HepG2 (cell line): ENCODE results near the gene MAGI1. TPM values are rescaled to one million over a fixed set of nuclear protein-coding genes. Genes with fewer than 3 reads are reported as not detected.

Experiments
- ATAC-seq: fragments of 200-7000 bp; cut with Tn5 transposase; 3 replicates; pipeline ENCODE4 v1.9.1; 2020; ENCODE audit warnings: mild to moderate bottlenecking, moderate library complexity
- BruUV-seq: library from RNA; stranded (reverse); fragments of 400-500 nt; replicated peaks from 2 replicates; lab custom pipeline; 2021; lab: Mats Ljungman, UMichigan
- CTCF ChIA-PET: fragments of 300-600 bp; formaldehyde crosslinking; extraction: SDS; loops from one replicate; lab custom pipeline; 2021; ENCODE audit warnings: low total read pairs, inconsistent platforms, low intra/inter-chr PET ratio; lab: Yijun Ruan, JAX
- POLR2A ChIA-PET: fragments of 350-600 bp; sonication (Branson Sonifier 250); formaldehyde crosslinking; loops from one replicate; lab custom pipeline; 2020; ENCODE audit warnings: antibody characterized with exemption, inconsistent platforms; lab: Yijun Ruan, JAX
- DNase-seq: peaks from one replicate; pipeline ENCODE4 v3.0.0-alpha.2; 2015; ENCODE audit warnings: low spot score
- FAIRE-seq: peaks from 3 replicates; lab custom pipeline; 2011; peaks lifted over from hg19 to GRCh38; lab: Jason Lieb, UNC
- H2AFZ ChIP-seq: one replicate; pipeline ENCODE4 v1.6.1; 2011; ENCODE audit warnings: low read length, inconsistent platforms
- H3K27ac ChIP-seq: fragments of 300-600 bp; 3 replicates; pipeline ENCODE4 v1.8.0; 2011; ENCODE audit warnings: mixed run types, mild to moderate bottlenecking, mixed read lengths, low read length, inconsistent platforms; ENCODE audit not compliant: insufficient read depth; ENCODE audit errors: extremely low read length
- H3K27me3 ChIP-seq, 2 experiments: fragments of 200-600 bp in 1 of 2; 2 replicates in 1 of 2; 3 replicates in 1 of 2; pipeline versions ENCODE4 v1.6.0 to v1.8.0; 2011; ENCODE audit warnings: low read length in 2 of 2, mild to moderate bottlenecking in 2 of 2, moderate library complexity in 2 of 2, inconsistent platforms in 1 of 2; ENCODE audit not compliant: insufficient read depth in 2 of 2, control insufficient read depth in 1 of 2
- H3K36me3 ChIP-seq, 2 experiments: fragments of 200-600 bp in 1 of 2; replicated peaks in 1 of 2; 2 replicates in 1 of 2; 3 replicates in 1 of 2; pipeline versions ENCODE4 v1.5.1 to v1.8.0; 2011; ENCODE audit warnings: low read length in 2 of 2, inconsistent platforms in 1 of 2; ENCODE audit not compliant: insufficient read depth in 2 of 2, control insufficient read depth in 1 of 2
- H3K4me1 ChIP-seq: 2 replicates; pipeline ENCODE4 v1.5.1; 2012; ENCODE audit warnings: low read length, inconsistent platforms; ENCODE audit not compliant: insufficient read depth
- H3K4me2 ChIP-seq: 2 replicates; pipeline ENCODE4 v1.6.0; 2011; ENCODE audit warnings: low read depth, low read length, inconsistent platforms
- H3K4me3 ChIP-seq, 3 experiments: fragments of 200-600 bp in 1 of 3; sonication (generic), shearing (Covaris generic) in 1 of 3; replicated peaks in 1 of 3; 2 replicates each; pipeline ENCODE4 v1.5.1; 2011 to 2016; ENCODE audit warnings: low read length in 3 of 3, inconsistent platforms in 2 of 3, low read depth in 2 of 3, mild to moderate bottlenecking in 2 of 3, control low read depth in 1 of 3, mixed read lengths in 1 of 3; ENCODE audit not compliant: insufficient read depth in 1 of 3
- H3K79me2 ChIP-seq: one replicate; pipeline ENCODE4 v1.6.1; 2011; ENCODE audit warnings: low read length, inconsistent platforms; ENCODE audit not compliant: insufficient read depth
- H3K9ac ChIP-seq: 2 replicates; pipeline ENCODE4 v1.6.0; 2011; ENCODE audit warnings: mild to moderate bottlenecking, low read depth, low read length, inconsistent platforms; ENCODE audit not compliant: insufficient read depth
- H3K9me3 ChIP-seq: 2 replicates; pipeline ENCODE4 v1.5.1; 2012; ENCODE audit warnings: mild to moderate bottlenecking, low read length
- H4K20me1 ChIP-seq: 2 replicates; pipeline ENCODE4 v1.6.0; 2011; ENCODE audit warnings: inconsistent platforms, mild to moderate bottlenecking, low read length, moderate library complexity; ENCODE audit not compliant: insufficient read depth
- BHLHE40 ChIP-seq: IDR thresholded peaks from 2 replicates; pipeline ENCODE4 v1.6.1; 2011; ENCODE audit warnings: low read length, improper control_type of control experiment
- CHCHD3 ChIP-seq: sonication (generic); formaldehyde crosslinking; IDR thresholded peaks from 2 replicates; pipeline ENCODE4 v1.8.0; 2022; ENCODE audit warnings: mild to moderate bottlenecking, missing genetic modification reagents, moderate library complexity
- ESRRA ChIP-seq: sonication (generic); formaldehyde crosslinking; IDR thresholded peaks from 2 replicates; pipeline ENCODE4 v1.5.1; 2020; ENCODE audit warnings: mild to moderate bottlenecking, low read depth, missing genetic modification reagents
- FIP1L1 ChIP-seq: fragments of 200-400 bp; formaldehyde crosslinking; IDR thresholded peaks from 2 replicates; pipeline ENCODE4 v1.6.1; 2018; ENCODE audit warnings: low read depth, mild to moderate bottlenecking, low read length, moderate library complexity, borderline replicate concordance; ENCODE audit not compliant: insufficient read depth
- PATZ1 ChIP-seq: sonication (generic); formaldehyde crosslinking; IDR thresholded peaks from 2 replicates; pipeline ENCODE4 v1.4.0; 2020; ENCODE audit warnings: missing genetic modification reagents
- PAX8 ChIP-seq: sonication (generic); formaldehyde crosslinking; IDR thresholded peaks from 2 replicates; pipeline ENCODE4 v1.8.0; 2022; ENCODE audit warnings: mild to moderate bottlenecking, missing genetic modification reagents, borderline replicate concordance
- PBX2 ChIP-seq: IDR thresholded peaks from 2 replicates; pipeline ENCODE4 v1.6.1; 2016; ENCODE audit warnings: control low read depth
- PHB2 ChIP-seq: fragments of 450-650 bp; IDR thresholded peaks from 2 replicates; pipeline ENCODE4 v1.6.1; 2018; ENCODE audit not compliant: partially characterized antibody
- SAP130 ChIP-seq: IDR thresholded peaks from 2 replicates; pipeline ENCODE4 v1.6.1; 2016; ENCODE audit warnings: low read depth
- SMAD1 ChIP-seq: sonication (generic); formaldehyde crosslinking; IDR thresholded peaks from 2 replicates; pipeline ENCODE4 v1.4.0; 2020; ENCODE audit warnings: missing genetic modification reagents, low read depth, mild to moderate bottlenecking, borderline replicate concordance
- ZBTB34 ChIP-seq: sonication (generic); formaldehyde crosslinking; IDR thresholded peaks from 2 replicates; pipeline ENCODE4 v1.8.0; 2022; ENCODE audit warnings: mild to moderate bottlenecking, missing genetic modification reagents
- ZIK1 ChIP-seq: sonication (generic); formaldehyde crosslinking; IDR thresholded peaks from 2 replicates; pipeline ENCODE4 v1.5.0; 2020; ENCODE audit warnings: mild to moderate bottlenecking, low read depth, missing genetic modification reagents, borderline replicate concordance
- ZNF343 ChIP-seq: sonication (generic); formaldehyde crosslinking; IDR thresholded peaks from 2 replicates; pipeline ENCODE4 v1.4.0; 2020; ENCODE audit warnings: mild to moderate bottlenecking, missing genetic modification reagents
- WGBS: methylation state at CpG from one replicate; pipeline ENCODE4 v1.1.6; 2017; ENCODE audit warnings: low lambda C conversion rate; 5-methylcytosine and 5-hydroxymethylcytosine counted together
- in situ Hi-C: cut with HindIII; loops from 2 replicates; pipeline ENCODE4 v1.10.0; 2017; ENCODE audit warnings: low pct_unique_long_range_greater_than_20kb; ENCODE audit not compliant: extremely low pct_ligation_motif_present
- intact Hi-C: fragments of 100-400 bp; cut with micrococcal nuclease; formaldehyde crosslinking; loops from one replicate; pipeline ENCODE4 v1.10.0; 2022; ENCODE audit not compliant: unreplicated experiment
- polyA plus RNA-seq, 8 experiments: library from polyadenylated mRNA; depleted of rRNA in 3 of 8; stranded (reverse) in 7 of 8; unstranded in 1 of 8; fragments of >200 nt; fragmentation: Illumina TruSeq in 4 of 8; extraction: Trizol in 4 of 8; gene quantifications; 2 replicates each; pipeline versions ENCODE4 v1.2.1 to v1.2.3, GENCODE V29; 2011 to 2016; ENCODE audit warnings: low read depth in 4 of 8, missing spikeins in 1 of 8, mixed read lengths in 1 of 8; ENCODE audit not compliant: insufficient read depth in 1 of 8
- total RNA-seq, 5 experiments: library from RNA; depleted of rRNA; stranded (reverse); fragments of >200 nt; fragmentation: Illumina TruSeq; extraction: Trizol; gene quantifications; 2 replicates each; pipeline ENCODE4 v1.2.3, GENCODE V29; 2016; ENCODE audit warnings: low read depth in 1 of 5
- TF ChIP-seq, protein P1 (sequence below): sonication (generic); formaldehyde crosslinking; IDR thresholded peaks from 2 replicates; pipeline ENCODE4 v1.5.1; 2020; ENCODE audit warnings: mild to moderate bottlenecking, missing genetic modification reagents, moderate library complexity
- TF ChIP-seq, protein P2 (sequence below): sonication (generic); formaldehyde crosslinking; IDR thresholded peaks from 2 replicates; pipeline ENCODE4 v1.8.0; 2022; ENCODE audit warnings: mild to moderate bottlenecking, missing genetic modification reagents, moderate library complexity

Gene MAGI1
- total and polyA plus RNA-seq, 2 of the 13 experiments (the other 11 are each of a cell fraction or from before 2014, with no cell fraction given): 22.2 to 26.0 TPM

- in situ Hi-C loops: no loop called here
- no peak for FAIRE-seq
- peaks cover 67% of the 10 kb centered on the region for H3K79me2 ChIP-seq
- TF ChIP-seq ESRRA (CRISPR knock-in tag) (no peak), ZBTB34 (CRISPR knock-in tag) (no peak), BHLHE40 (no peak), SMAD1 (CRISPR knock-in tag) (no peak), ZIK1 (no peak), PHB2 (no peak), PAX8 (CRISPR knock-in tag) (no peak), PBX2 (no peak), FIP1L1 (no peak), ZNF343 (CRISPR knock-in tag) (no peak), PATZ1 (CRISPR knock-in tag) (no peak), SAP130 (CRISPR knock-in tag) (no peak), CHCHD3 (no peak)
- TF ChIP-seq, protein P1, sequence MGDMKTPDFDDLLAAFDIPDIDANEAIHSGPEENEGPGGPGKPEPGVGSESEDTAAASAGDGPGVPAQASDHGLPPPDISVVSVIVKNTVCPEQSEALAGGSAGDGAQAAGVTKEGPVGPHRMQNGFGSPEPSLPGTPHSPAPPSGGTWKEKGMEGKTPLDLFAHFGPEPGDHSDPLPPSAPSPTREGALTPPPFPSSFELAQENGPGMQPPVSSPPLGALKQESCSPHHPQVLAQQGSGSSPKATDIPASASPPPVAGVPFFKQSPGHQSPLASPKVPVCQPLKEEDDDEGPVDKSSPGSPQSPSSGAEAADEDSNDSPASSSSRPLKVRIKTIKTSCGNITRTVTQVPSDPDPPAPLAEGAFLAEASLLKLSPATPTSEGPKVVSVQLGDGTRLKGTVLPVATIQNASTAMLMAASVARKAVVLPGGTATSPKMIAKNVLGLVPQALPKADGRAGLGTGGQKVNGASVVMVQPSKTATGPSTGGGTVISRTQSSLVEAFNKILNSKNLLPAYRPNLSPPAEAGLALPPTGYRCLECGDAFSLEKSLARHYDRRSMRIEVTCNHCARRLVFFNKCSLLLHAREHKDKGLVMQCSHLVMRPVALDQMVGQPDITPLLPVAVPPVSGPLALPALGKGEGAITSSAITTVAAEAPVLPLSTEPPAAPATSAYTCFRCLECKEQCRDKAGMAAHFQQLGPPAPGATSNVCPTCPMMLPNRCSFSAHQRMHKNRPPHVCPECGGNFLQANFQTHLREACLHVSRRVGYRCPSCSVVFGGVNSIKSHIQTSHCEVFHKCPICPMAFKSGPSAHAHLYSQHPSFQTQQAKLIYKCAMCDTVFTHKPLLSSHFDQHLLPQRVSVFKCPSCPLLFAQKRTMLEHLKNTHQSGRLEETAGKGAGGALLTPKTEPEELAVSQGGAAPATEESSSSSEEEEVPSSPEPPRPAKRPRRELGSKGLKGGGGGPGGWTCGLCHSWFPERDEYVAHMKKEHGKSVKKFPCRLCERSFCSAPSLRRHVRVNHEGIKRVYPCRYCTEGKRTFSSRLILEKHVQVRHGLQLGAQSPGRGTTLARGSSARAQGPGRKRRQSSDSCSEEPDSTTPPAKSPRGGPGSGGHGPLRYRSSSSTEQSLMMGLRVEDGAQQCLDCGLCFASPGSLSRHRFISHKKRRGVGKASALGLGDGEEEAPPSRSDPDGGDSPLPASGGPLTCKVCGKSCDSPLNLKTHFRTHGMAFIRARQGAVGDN (CRISPR knock-in tag): no peak
- TF ChIP-seq, protein P2, sequence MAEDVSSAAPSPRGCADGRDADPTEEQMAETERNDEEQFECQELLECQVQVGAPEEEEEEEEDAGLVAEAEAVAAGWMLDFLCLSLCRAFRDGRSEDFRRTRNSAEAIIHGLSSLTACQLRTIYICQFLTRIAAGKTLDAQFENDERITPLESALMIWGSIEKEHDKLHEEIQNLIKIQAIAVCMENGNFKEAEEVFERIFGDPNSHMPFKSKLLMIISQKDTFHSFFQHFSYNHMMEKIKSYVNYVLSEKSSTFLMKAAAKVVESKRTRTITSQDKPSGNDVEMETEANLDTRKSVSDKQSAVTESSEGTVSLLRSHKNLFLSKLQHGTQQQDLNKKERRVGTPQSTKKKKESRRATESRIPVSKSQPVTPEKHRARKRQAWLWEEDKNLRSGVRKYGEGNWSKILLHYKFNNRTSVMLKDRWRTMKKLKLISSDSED (CRISPR knock-in tag): no peak
Measured at GRCh38 chr3:65975032-65975431, 63.7 kb downstream of the MAGI1 start.

More at GRCh38 chr3:65975032-65975431, 63.7 kb downstream of the MAGI1 start:
- WGBS: 93% methylated on average over 3 of the region's 3 CpGs
- ChIA-PET CTCF (no interaction called here), POLR2A (no interaction called here)
- no peak overlapping the region for H2AFZ ChIP-seq
- DNase-seq (no peak), ATAC-seq (no peak)
- H3K4me1 ChIP-seq: peaks cover 13% of the 10 kb centered on the region
- no peak overlapping the region for H3K4me2 ChIP-seq
- peaks cover 1 to 14% of the 10 kb centered on the region in 2 experiments; a peak in 3 of 5 replicates for H3K36me3 ChIP-seq
- peaks cover 15% of the 10 kb centered on the region; the same call in 1 of the 2 replicates for H4K20me1 ChIP-seq
- no TSS peak for BruUV-seq
- no peaks in the 10 kb centered on the region for H3K9me3 ChIP-seq
- no peaks in the 10 kb centered on the region for H3K27me3 ChIP-seq
- intact Hi-C loops: no loop called here
- H3K4me3 ChIP-seq: no peak overlapping the region
- no peak overlapping the region for H3K27ac ChIP-seq
- no peak overlapping the region for H3K9ac ChIP-seq
